Lower leg skin (tissue), 4 donors: Measurements from ENCODE around the gene PATE3. TPM values are rescaled to one million over a fixed set of nuclear protein-coding genes. Genes with fewer than 3 reads are reported as not detected.

ENCODE experiments used
- DNase-seq, 2 donors: peaks; one replicate each; pipeline ENCODE4 v3.0.0-alpha.2; 2019; ENCODE audit warnings: low spot score in 2 of 2
- H3K4me3 ChIP-seq: fragments of 200-600 bp; sonication (generic); 2 replicates; pipeline ENCODE4 v1.5.1; 2017; ENCODE audit warnings: mild to moderate bottlenecking, low read depth; ENCODE audit not compliant: poor library complexity, severe bottlenecking
- CTCF ChIP-seq, 3 donors: fragments of 450-650 bp; IDR thresholded peaks; one replicate each; pipeline ENCODE4 v1.5.1; 2016; ENCODE audit warnings: antibody characterized with exemption in 3 of 3, mild to moderate bottlenecking in 3 of 3, moderate library complexity in 2 of 3
- POLR2A ChIP-seq, 2 donors: fragments of 450-650 bp; IDR thresholded peaks; one replicate each; pipeline ENCODE4 v1.6.1; 2016 to 2017; ENCODE audit warnings: antibody characterized with exemption in 2 of 2, mild to moderate bottlenecking in 1 of 2, moderate library complexity in 1 of 2
- WGBS, 2 donors: methylation state at CpG; one replicate each; pipeline ENCODE4 v1.1.5; 2018; 5-methylcytosine and 5-hydroxymethylcytosine counted together
- intact Hi-C: fragments of 100-400 bp; cut with DNase I; formaldehyde crosslinking; loops from one replicate; pipeline ENCODE4 v1.15.0; 2023; ENCODE audit warnings: low total_unique reads
- total RNA-seq, 4 donors: library from RNA; depleted of rRNA; stranded (reverse); fragments of >200 nt; gene quantifications; one replicate each; pipeline ENCODE4 v1.1.0, GENCODE V29; 2016

PATE3 gene
- total RNA-seq, 4 donors from 2014 or later, result not detected

- WGBS, 2 donors, result 75% methylated on average over 1 of the region's 1 CpG
Measured at GRCh38 chr11:125762445-125762844, 25.5 kb upstream of the PATE3 start.

GRCh38 chr11:125763483-125763882, 24.4 kb upstream of the PATE3 start:
- no peak overlapping the region for H3K4me3 ChIP-seq
- WGBS, 2 donors, result 87 to 91% methylated on average over 2 of the region's 2 CpGs
- TF ChIP-seq CTCF (IDR thresholded peaks at IDR 0.05) (no peak), POLR2A (IDR thresholded peaks at IDR 0.05) (no peak)
- no peak for DNase-seq
- intact Hi-C loops, result no loop called here

More at GRCh38 chr11:125762445-125762844, 25.5 kb upstream of the PATE3 start:
- TF ChIP-seq POLR2A (IDR thresholded peaks at IDR 0.05) (no peak), CTCF (IDR thresholded peaks at IDR 0.05) (no peak)
- H3K4me3 ChIP-seq, result no peak overlapping the region
- intact Hi-C loops, result no loop called here
- DNase-seq, result no peak

- intact Hi-C loops, result no loop called here
- no peak overlapping the region for H3K4me3 ChIP-seq
- TF ChIP-seq POLR2A (IDR thresholded peaks at IDR 0.05) (no peak), CTCF (IDR thresholded peaks at IDR 0.05) (no peak)
- no peak for DNase-seq
- WGBS, 2 donors, result 74 to 80% methylated on average over 1 of the region's 1 CpG
Measured at GRCh38 chr11:125766251-125766650, 21.7 kb upstream of the PATE3 start.

GRCh38 chr11:125768336-125769046, 19.4 kb upstream of the PATE3 start:
- no peak for DNase-seq
- intact Hi-C loops, result no loop called here
- 28 to 29% methylated on average over 10 of the region's 10 CpGs for WGBS, 2 donors
- H3K4me3 ChIP-seq, result no peak overlapping the region
- no peak for TF ChIP-seq POLR2A (IDR thresholded peaks at IDR 0.05)
- TF ChIP-seq CTCF (IDR thresholded peaks at IDR 0.05), result no peak

- 66 to 76% methylated on average over 2 of the region's 2 CpGs for WGBS, 2 donors
- TF ChIP-seq CTCF (IDR thresholded peaks at IDR 0.05), result no peak
- no peak for TF ChIP-seq POLR2A (IDR thresholded peaks at IDR 0.05)
- intact Hi-C loops, result no loop called here
- no peak for DNase-seq
- no peak overlapping the region for H3K4me3 ChIP-seq
Measured at GRCh38 chr11:125770583-125770982, 17.3 kb upstream of the PATE3 start.
